ENCODE measurements around the gene UPK3A. TPM values are rescaled to one million over a fixed set of nuclear protein-coding genes. Genes with fewer than 3 reads are reported as not detected.
"Not testable (repeated sequence)": the region's sequence is repeated elsewhere in the genome, so short reads cannot be mapped to it uniquely, and the experiment has no call there.

UPK3A gene
- total RNA-seq, 1 experiment from 2014 or later, result 1.0 TPM

GRCh38 chr22:45322873-45323525 lies 38.2 kb downstream of the UPK3A start:
- intact Hi-C loops (cut with micrococcal nuclease; ENCODE audit: unreplicated experiment), result no loop called here

GRCh38 chr22:45323695-45324094 lies 38.9 kb downstream of the UPK3A start:
- Histone ChIP-seq H2AFZ (no peak overlapping the region), H4K20me1 (ENCODE audit: insufficient read depth) (peaks cover 23% of the 10 kb centered on the region), H3K27ac (no peak overlapping the region), H3K9me3 (ENCODE audit: insufficient read depth, low read depth) (no peaks in the 10 kb centered on the region), H3K27me3 (ENCODE audit: insufficient read depth, low read depth) (no peaks in the 10 kb centered on the region), H3K4me1 (replicated peaks; ENCODE audit: insufficient read depth) (no peaks in the 10 kb centered on the region), H3K79me2 (ENCODE audit: low read depth) (peaks cover 28% of the 10 kb centered on the region), H3K4me2 (no peak overlapping the region), H3K36me3 (ENCODE audit: low read depth) (peaks cover 26% of the 10 kb centered on the region; the same call in 1 of the 2 replicates), H3K4me3 (no peak overlapping the region), H3F3A (ENCODE audit: insufficient read depth, low read depth) (no peaks in the 10 kb centered on the region), H3K9me2 (ENCODE audit: insufficient read depth) (no peaks in the 10 kb centered on the region)
- intact Hi-C loops (cut with micrococcal nuclease; ENCODE audit: unreplicated experiment), result no loop called here
- ChIA-PET CTCF (no interaction called here), POLR2A (ENCODE audit: unreplicated experiment) (no interaction called here)
- no peak for TF ChIP-seq EZH2 (IDR thresholded peaks at IDR 0.05; ENCODE audit: low read depth)
- TF ChIP-seq CTCF (conservative IDR thresholded peaks at IDR 0.05), result no peak
- BruUV-seq (replicated peaks), result no TSS peak
- no peak for DNase-seq

More at GRCh38 chr22:45322873-45323525, 38.2 kb downstream of the UPK3A start:
- ChIA-PET POLR2A (ENCODE audit: unreplicated experiment) (no interaction called here), CTCF (no interaction called here)
- BruUV-seq (replicated peaks), result no TSS peak
- no peaks in the 10 kb centered on the region for H3K4me1 ChIP-seq (replicated peaks; ENCODE audit: insufficient read depth)
- H3K4me2 ChIP-seq, result no peak overlapping the region
- H3K9me2 ChIP-seq (ENCODE audit: insufficient read depth), result no peaks in the 10 kb centered on the region
- peaks cover 30% of the 10 kb centered on the region for H4K20me1 ChIP-seq (ENCODE audit: insufficient read depth)
- no peak overlapping the region for H3K4me3 ChIP-seq
- TF ChIP-seq CTCF (conservative IDR thresholded peaks at IDR 0.05) (no peak), EZH2 (IDR thresholded peaks at IDR 0.05; ENCODE audit: low read depth) (no peak)
- H3K27me3 ChIP-seq (ENCODE audit: insufficient read depth, low read depth), result no peaks in the 10 kb centered on the region
- H3K36me3 ChIP-seq (ENCODE audit: low read depth), result peaks cover 26% of the 10 kb centered on the region; the same call in 1 of the 2 replicates
- H3K9me3 ChIP-seq (ENCODE audit: insufficient read depth, low read depth), result no peaks in the 10 kb centered on the region
- H3K79me2 ChIP-seq (ENCODE audit: low read depth), result peaks cover 35% of the 10 kb centered on the region
- H3F3A ChIP-seq (ENCODE audit: insufficient read depth, low read depth), result peaks cover 6% of the 10 kb centered on the region; the same call in 1 of the 2 replicates
- no peak for DNase-seq
- H3K27ac ChIP-seq, result no peak overlapping the region
- H2AFZ ChIP-seq, result no peak overlapping the region

- Histone ChIP-seq H3K4me3 (no peak overlapping the region), H3K27ac (no peak overlapping the region), H3K9me2 (ENCODE audit: insufficient read depth) (no peaks in the 10 kb centered on the region), H4K20me1 (ENCODE audit: insufficient read depth) (peaks cover 17% of the 10 kb centered on the region), H3F3A (ENCODE audit: insufficient read depth, low read depth) (no peaks in the 10 kb centered on the region), H2AFZ (no peak overlapping the region), H3K79me2 (ENCODE audit: low read depth) (peaks cover 22% of the 10 kb centered on the region), H3K27me3 (ENCODE audit: insufficient read depth, low read depth) (no peaks in the 10 kb centered on the region), H3K9me3 (ENCODE audit: insufficient read depth, low read depth) (no peaks in the 10 kb centered on the region), H3K36me3 (ENCODE audit: low read depth) (peaks cover 31% of the 10 kb centered on the region; the same call in 1 of the 2 replicates), H3K4me2 (no peak overlapping the region), H3K4me1 (replicated peaks; ENCODE audit: insufficient read depth) (no peaks in the 10 kb centered on the region)
- no TSS peak for BruUV-seq (replicated peaks)
- POLR2A ChIA-PET (ENCODE audit: unreplicated experiment), result no interaction called here
- CTCF ChIA-PET, result no interaction called here
- intact Hi-C loops (cut with micrococcal nuclease; ENCODE audit: unreplicated experiment), result no loop called here
- DNase-seq, result no peak
- TF ChIP-seq CTCF (conservative IDR thresholded peaks at IDR 0.05), result no peak
- no peak for TF ChIP-seq EZH2 (IDR thresholded peaks at IDR 0.05; ENCODE audit: low read depth)
Observed at GRCh38 chr22:45324311-45324711, 39.6 kb downstream of the UPK3A start.

- H2AFZ ChIP-seq; H3K4me1 ChIP-seq (replicated peaks; ENCODE audit: insufficient read depth); H4K20me1 ChIP-seq (ENCODE audit: insufficient read depth); intact Hi-C loops (cut with micrococcal nuclease; ENCODE audit: unreplicated experiment); H3K9me3 ChIP-seq (ENCODE audit: insufficient read depth, low read depth); CTCF ChIA-PET; H3K4me2 ChIP-seq; H3F3A ChIP-seq (ENCODE audit: insufficient read depth, low read depth); H3K27ac ChIP-seq; DNase-seq; BruUV-seq (replicated peaks); H3K4me3 ChIP-seq; H3K27me3 ChIP-seq (ENCODE audit: insufficient read depth, low read depth); POLR2A ChIA-PET (ENCODE audit: unreplicated experiment); H3K9me2 ChIP-seq (ENCODE audit: insufficient read depth); H3K79me2 ChIP-seq (ENCODE audit: low read depth): not testable (repeated sequence)
- peaks cover 43% of the 10 kb centered on the region for H3K36me3 ChIP-seq (ENCODE audit: low read depth)
Observed at GRCh38 chr22:45328261-45328660, 43.5 kb downstream of the UPK3A start.
